GM18505 (cell line): ENCODE measurements around the gene SPECC1L.

Experiments used
- ATAC-seq: cut with Tn5 transposase; IDR thresholded peaks from one replicate; pipeline ENCODE4 v1.9.1; 2021; ENCODE audit not compliant: unreplicated experiment
- POLR2A ChIP-seq: IDR thresholded peaks from 4 replicates; pipeline ENCODE4 v1.6.1; 2011; ENCODE audit warnings: borderline replicate concordance; ENCODE audit not compliant: insufficient read depth, insufficient read length; ENCODE audit errors: extremely low read depth

The SPECC1L gene

DNA sequence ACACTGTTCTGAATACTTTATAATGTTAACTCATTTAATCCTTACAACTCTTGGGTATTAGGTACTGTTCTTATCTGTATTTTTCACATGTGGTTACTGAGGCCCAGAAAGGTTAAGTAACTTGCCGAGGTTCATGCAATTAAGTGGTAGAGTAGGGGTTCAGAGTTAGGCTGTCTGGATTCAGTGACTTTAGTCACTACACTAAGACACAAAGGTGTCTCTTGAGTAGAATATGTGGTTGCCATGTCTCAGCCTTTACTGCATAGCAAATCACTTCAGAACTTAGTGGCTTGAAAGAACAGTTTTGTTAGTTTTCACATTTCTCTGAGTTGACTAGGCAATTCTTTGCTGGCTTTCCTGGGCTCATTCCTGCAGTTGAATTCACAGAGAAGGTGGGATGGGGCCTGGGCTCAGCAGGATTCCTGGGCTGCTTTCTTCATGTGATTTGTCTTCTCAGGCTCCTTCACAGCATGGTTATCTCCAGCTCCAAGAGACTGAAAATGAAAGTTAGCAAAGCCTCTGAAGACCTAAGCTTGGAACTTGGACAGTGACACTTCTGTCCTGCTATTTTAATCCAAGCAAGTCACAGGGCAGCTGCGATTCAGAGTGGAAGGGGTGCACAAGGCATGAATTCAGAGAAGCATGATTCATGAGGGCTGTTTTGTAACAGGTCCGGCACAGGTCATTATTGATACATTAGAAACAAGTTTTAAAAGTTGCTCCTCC is 68.3 kb downstream of the SPECC1L start:
- no peak for TF ChIP-seq POLR2A
- ATAC-seq, result no peak

DNA sequence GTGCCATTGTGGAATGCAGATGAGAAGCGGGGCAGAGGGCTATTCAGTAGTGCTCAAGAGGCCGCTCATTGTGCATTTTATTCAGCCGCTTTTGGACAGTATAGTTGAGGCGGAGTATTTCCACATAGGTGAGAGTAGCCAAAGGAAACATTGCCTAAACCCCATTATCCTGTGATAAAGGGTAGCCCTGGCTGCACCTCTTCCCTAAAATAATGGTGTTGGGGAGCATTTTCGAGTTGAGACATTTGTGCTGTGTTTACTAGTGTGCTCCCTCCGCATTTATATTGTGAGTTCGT is 68.8 kb downstream of the SPECC1L start:
- TF ChIP-seq POLR2A, result no peak
- no peak for ATAC-seq

DNA sequence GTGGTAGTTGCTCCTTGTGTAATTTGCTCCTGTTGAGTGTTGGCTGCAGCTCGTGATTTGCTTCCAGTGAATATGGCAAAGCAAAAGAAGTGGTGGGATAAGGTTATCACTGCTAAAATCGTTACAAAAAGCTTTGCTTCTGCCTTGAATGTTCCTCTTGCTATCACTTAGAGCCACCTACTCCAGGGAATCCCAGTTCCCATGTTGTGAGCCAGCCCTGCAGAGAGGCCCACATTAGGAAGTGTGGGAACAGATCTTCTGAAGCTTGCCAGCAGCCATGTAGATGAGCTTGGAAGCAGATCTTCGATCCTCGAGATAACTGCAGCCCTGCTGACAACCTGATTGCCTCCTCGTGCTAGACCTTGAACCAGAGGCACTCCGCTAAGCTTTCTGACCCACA is 71.0 kb downstream of the SPECC1L start:
- ATAC-seq, result no peak
- TF ChIP-seq POLR2A, result no peak

GRCh38 chr22:24350627-24351026 is 80.0 kb downstream of the SPECC1L start:
- no peak for TF ChIP-seq POLR2A
- no peak for ATAC-seq

- no peak for TF ChIP-seq POLR2A
- no peak for ATAC-seq
These were observed 82.5 kb downstream of the SPECC1L start for GRCh38 chr22:24353121-24353520.

- ATAC-seq, result no peak
- TF ChIP-seq POLR2A, result no peak
These were observed 84.9 kb downstream of the SPECC1L start for GRCh38 chr22:24355574-24355973.

DNA sequence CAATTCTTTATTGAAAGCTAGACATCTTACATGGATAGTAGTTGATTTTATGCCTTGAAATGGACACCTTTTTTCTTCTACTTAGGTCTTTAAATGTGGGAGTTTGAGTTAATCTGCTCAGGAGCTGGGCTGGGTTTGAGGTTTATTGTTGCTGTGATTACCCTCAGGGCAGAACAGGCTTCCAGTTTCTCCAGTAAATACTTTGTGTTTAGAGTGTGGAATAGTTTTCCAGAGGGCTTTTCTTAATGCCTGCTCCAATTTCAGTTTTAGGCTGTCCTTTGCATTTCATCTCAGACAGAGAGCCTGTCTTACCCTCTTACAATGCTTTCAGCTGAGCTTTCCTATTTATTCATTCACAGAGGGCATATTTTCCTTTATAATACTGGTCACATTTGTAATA is 86.9 kb downstream of the SPECC1L start:
- no peak for ATAC-seq
- TF ChIP-seq POLR2A, result no peak

DNA sequence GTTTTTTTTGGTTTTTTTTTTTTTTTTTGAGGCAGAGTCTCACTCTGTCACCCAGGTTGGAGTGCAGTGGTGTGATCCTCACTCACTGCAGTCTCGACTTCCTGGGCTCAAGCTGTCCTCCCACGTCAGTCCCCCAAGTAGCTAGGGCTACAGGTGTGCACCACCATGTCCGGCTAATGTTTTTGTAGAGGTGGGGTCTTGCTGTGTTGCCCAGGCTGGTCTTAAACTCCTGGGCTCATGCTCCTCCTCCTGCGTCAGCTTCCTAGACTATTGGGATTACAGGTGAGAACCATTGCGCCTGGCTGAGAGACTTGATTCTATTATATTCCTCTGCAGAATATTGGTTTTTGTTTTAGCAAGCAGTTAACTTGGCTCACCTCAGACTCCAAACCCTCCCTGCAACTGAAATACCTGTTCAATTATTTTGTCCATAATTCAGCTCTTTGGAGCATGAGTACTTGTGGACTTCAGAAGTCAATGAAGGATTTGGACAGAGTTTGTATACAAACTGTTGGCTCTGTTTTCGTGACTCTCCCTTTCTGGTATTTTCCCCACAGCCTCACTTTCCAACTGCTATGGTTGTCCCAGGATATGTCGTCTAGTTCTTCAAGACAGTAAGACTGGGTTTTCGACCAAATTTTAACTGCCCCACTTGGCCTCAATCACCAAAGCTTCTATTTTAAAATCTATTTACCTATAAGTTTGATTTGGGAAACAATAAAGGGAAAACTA is 87.6 kb downstream of the SPECC1L start:
- ATAC-seq, result no peak

GRCh38 chr22:24359452-24360120 is 89.0 kb downstream of the SPECC1L start:
- ATAC-seq, result no peak
- TF ChIP-seq POLR2A, result no peak

More for the DNA sequence above, 87.6 kb downstream of the SPECC1L start:
- TF ChIP-seq POLR2A, result no peak

GRCh38 chr22:24361976-24362646 is 91.5 kb downstream of the SPECC1L start:
- no peak for ATAC-seq

DNA sequence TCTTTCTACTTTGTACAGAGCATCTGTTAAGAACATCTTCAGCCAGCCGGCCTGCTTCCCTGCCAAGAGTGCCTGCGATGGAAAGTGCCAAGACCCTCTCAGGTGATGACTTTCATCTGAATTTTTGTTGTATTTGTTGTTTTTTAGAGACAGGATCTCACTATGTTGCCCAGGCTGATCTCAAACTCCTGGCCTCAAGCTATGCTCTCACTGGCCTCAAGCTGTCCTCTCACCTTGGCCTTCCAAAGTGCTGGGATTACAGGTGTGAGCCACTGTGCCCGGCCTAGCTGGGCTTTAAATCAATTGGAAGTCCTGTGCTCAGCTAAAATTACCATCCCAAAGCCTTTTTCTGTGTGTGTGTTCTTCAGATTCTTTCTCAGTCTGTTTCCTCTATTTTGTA is 92.6 kb downstream of the SPECC1L start:
- ATAC-seq, result no peak
- TF ChIP-seq POLR2A, result no peak

More at GRCh38 chr22:24361976-24362646, 91.5 kb downstream of the SPECC1L start:
- no peak for TF ChIP-seq POLR2A

- ATAC-seq, result no peak
- TF ChIP-seq POLR2A, result no peak
These were observed 96.1 kb downstream of the SPECC1L start for GRCh38 chr22:24366701-24367100.

- TF ChIP-seq POLR2A, result no peak
- ATAC-seq, result no peak
These were observed 97.2 kb downstream of the SPECC1L start for GRCh38 chr22:24367841-24368240.
